DMS79 treated with DMSO at 0.1 percent for 48 hours (cell line): Measurements from ENCODE around the gene DSTN.
"Not testable (repeated sequence)": the region's sequence is repeated elsewhere in the genome, so short reads cannot be mapped to it uniquely, and the experiment has no call there.

ENCODE experiments used
- DNase-seq: peaks from one replicate; lab custom pipeline; 2025; lab: John Stamatoyannopoulos, UW

The DSTN gene

GRCh38 chr20:17651129-17651759 is 81.4 kb downstream of the DSTN start:
- DNase-seq, result no peak

- peak; percentile 27 for DNase-seq
These were observed 82.0 kb downstream of the DSTN start for GRCh38 chr20:17651760-17652388.

GRCh38 chr20:17652411-17652810 is 82.5 kb downstream of the DSTN start:
- no peak for DNase-seq

GRCh38 chr20:17653835-17654648 is 84.2 kb downstream of the DSTN start:
- no peak for DNase-seq

GRCh38 chr20:17654649-17655285 is 84.9 kb downstream of the DSTN start:
- DNase-seq, result no peak

- DNase-seq, result no peak
These were observed 85.4 kb downstream of the DSTN start for GRCh38 chr20:17655286-17655651.

- no peak for DNase-seq
These were observed 86.1 kb downstream of the DSTN start for GRCh38 chr20:17655865-17656479.

GRCh38 chr20:17657079-17657825 is 87.4 kb downstream of the DSTN start:
- DNase-seq, result no peak

- DNase-seq, result no peak
These were observed 88.2 kb downstream of the DSTN start for GRCh38 chr20:17657898-17658647.

GRCh38 chr20:17658648-17658993 is 88.7 kb downstream of the DSTN start:
- no peak for DNase-seq

GRCh38 chr20:17659344-17659743 is 89.5 kb downstream of the DSTN start:
- DNase-seq, result not testable (repeated sequence)
